SH-SY5Y (cell line): ENCODE measurements around the gene KRTAP10-7.

Experiments
- GATA2 ChIP-seq: IDR thresholded peaks from 2 replicates; pipeline ENCODE4 v1.6.1; 2011; ENCODE audit warnings: mild to moderate bottlenecking, low read depth, low read length
- GATA3 ChIP-seq: IDR thresholded peaks from 2 replicates; pipeline ENCODE4 v1.6.1; 2011; ENCODE audit warnings: low read depth, mild to moderate bottlenecking, low read length, moderate library complexity

GRCh38 chr21:44594406-44594916, 5.9 kb upstream of the KRTAP10-7 start:
- TF ChIP-seq GATA3 (no peak), GATA2 (no peak)
